Gastrocnemius medialis (tissue), 4 donors: ENCODE results near the gene A3GALT2. TPM values are rescaled to one million over a fixed set of nuclear protein-coding genes. Genes with fewer than 3 reads are reported as not detected.

Experiments
- ATAC-seq, 2 donors: fragments of 150-250 bp; one replicate each; pipeline ENCODE4 v1.9.1; 2016
- DNase-seq, 2 donors: peaks; one replicate each; pipeline ENCODE4 v3.0.0-alpha.2; 2019
- H3K27ac ChIP-seq, 4 donors: fragments of 200-600 bp; sonication (generic); 1 replicate in 1 of 4; 2 replicates in 3 of 4; pipeline ENCODE4 v1.5.1; 2016 to 2018; ENCODE audit warnings: mild to moderate bottlenecking in 2 of 4, moderate library complexity in 1 of 4
- H3K27me3 ChIP-seq, 3 donors: fragments of 200-600 bp; sonication (generic) in 2 of 3; 1 replicate in 1 of 3; 2 replicates in 2 of 3; pipeline versions ENCODE4 v1.5.1 to v1.6.0; 2016 to 2019; ENCODE audit warnings: mild to moderate bottlenecking in 1 of 3, moderate library complexity in 1 of 3
- H3K36me3 ChIP-seq, 2 donors: fragments of 200-600 bp; sonication (generic) in 1 of 2; one replicate each; pipeline ENCODE4 v1.5.1; 2017 to 2018
- H3K4me1 ChIP-seq, 2 donors: fragments of 200-600 bp; sonication (generic) in 1 of 2; one replicate each; pipeline ENCODE4 v1.5.1; 2016 to 2017; ENCODE audit warnings: mild to moderate bottlenecking in 2 of 2
- H3K4me3 ChIP-seq, 4 donors: fragments of 200-600 bp; sonication (generic) in 3 of 4; 1 replicate in 1 of 4; 2 replicates in 3 of 4; pipeline ENCODE4 v1.5.1; 2016 to 2019; ENCODE audit warnings: mild to moderate bottlenecking in 2 of 4
- H3K9me3 ChIP-seq, 3 donors: fragments of 200-600 bp; sonication (generic) in 2 of 3; 1 replicate in 1 of 3; 2 replicates in 2 of 3; pipeline ENCODE4 v1.5.1; 2016 to 2019
- CTCF ChIP-seq, 5 experiments: fragments of 450-650 bp in 3 of 5; fragments of 200-600 bp in 2 of 5; sonication (generic) in 2 of 5; IDR thresholded peaks in 4 of 5; conservative IDR thresholded peaks in 1 of 5; 1 replicate in 4 of 5; 2 replicates in 1 of 5; pipeline ENCODE4 v1.5.1; 2016 to 2019; ENCODE audit warnings: antibody characterized with exemption in 5 of 5, mild to moderate bottlenecking in 3 of 5, moderate library complexity in 3 of 5
- POLR2A ChIP-seq, 2 donors: fragments of 450-650 bp; IDR thresholded peaks; one replicate each; pipeline ENCODE4 v1.6.1; 2017; ENCODE audit warnings: antibody characterized with exemption in 2 of 2, mild to moderate bottlenecking in 2 of 2, moderate library complexity in 2 of 2
- in situ Hi-C, 4 donors: fragments of 200-750 bp; cut with MboI; loops; one replicate each; pipeline versions ENCODE4 v1.15.0 to v1.8.0; 2017; ENCODE audit warnings: low sequenced_read_pairs in 4 of 4
- intact Hi-C: fragments of 100-400 bp; cut with DNase I; formaldehyde crosslinking; loops from one replicate; pipeline ENCODE4 v1.15.1; 2023; ENCODE audit warnings: low total_unique reads
- total RNA-seq, 4 donors: library from RNA; depleted of rRNA; stranded (reverse); fragments of >200 nt; gene quantifications; one replicate each; pipeline versions ENCODE4 v1.1.0 to v1.2.3, GENCODE V29; 2016

The A3GALT2 gene
- total RNA-seq, 4 donors from 2014 or later, result not detected

GRCh38 chr1:33299461-33300155 is 21.3 kb downstream of the A3GALT2 start:
- H3K4me3 ChIP-seq, result no peak overlapping the region
- peaks cover 0 to 9% of the 10 kb centered on the region in 2 donors for H3K36me3 ChIP-seq
- intact Hi-C loops (loop anchor here (5.0 kb wide), 2 partner anchors 82 to 313 kb away; no protein-coding TSS in a partner anchor), in situ Hi-C loops (loop anchor here (5.0 to 10.0 kb wide), 4 partner anchors 68 to 168 kb away; no protein-coding TSS in a partner anchor)
- ATAC-seq (no peak), DNase-seq (peak in 1 of 2 donors; percentile 13)
- H3K9me3 ChIP-seq, result no peaks in the 10 kb centered on the region
- no peak for TF ChIP-seq POLR2A (IDR thresholded peaks at IDR 0.05)
- no peak for TF ChIP-seq CTCF (IDR thresholded peaks at IDR 0.05 in 4 of 5, conservative IDR thresholded peaks at IDR 0.05 in 1 of 5)
- H3K27me3 ChIP-seq, result no peaks in the 10 kb centered on the region
- peaks cover 11 to 23% of the 10 kb centered on the region in 2 donors for H3K4me1 ChIP-seq
- peak overlapping the region in 1 of 4 donors; percentile 11 for H3K27ac ChIP-seq

- no peaks in the 10 kb centered on the region for H3K27me3 ChIP-seq
- peak overlapping the region in 3 of 4 donors; percentile 3 to 7 (median 5) for H3K27ac ChIP-seq
- peak; percentile 39 to 66 for ATAC-seq
- TF ChIP-seq POLR2A (IDR thresholded peaks at IDR 0.05), result no peak
- peak; percentile 63 to 93 (median 87) for TF ChIP-seq CTCF (IDR thresholded peaks at IDR 0.05 in 4 of 5, conservative IDR thresholded peaks at IDR 0.05 in 1 of 5)
- peaks cover 0 to 11% of the 10 kb centered on the region in 2 donors for H3K36me3 ChIP-seq
- peaks cover 11 to 23% of the 10 kb centered on the region in 2 donors for H3K4me1 ChIP-seq
- intact Hi-C loops (loop anchor here (5.0 kb wide), 2 partner anchors 81 to 314 kb away; no protein-coding TSS in a partner anchor), in situ Hi-C loops (loop anchor here (5.0 to 10.0 kb wide), 4 partner anchors 69 to 169 kb away; no protein-coding TSS in a partner anchor)
- DNase-seq, result peak in 1 of 2 donors; percentile 71
- no peak overlapping the region for H3K4me3 ChIP-seq
- no peaks in the 10 kb centered on the region for H3K9me3 ChIP-seq
These were observed 22.1 kb downstream of the A3GALT2 start for GRCh38 chr1:33298623-33299277.

DNA sequence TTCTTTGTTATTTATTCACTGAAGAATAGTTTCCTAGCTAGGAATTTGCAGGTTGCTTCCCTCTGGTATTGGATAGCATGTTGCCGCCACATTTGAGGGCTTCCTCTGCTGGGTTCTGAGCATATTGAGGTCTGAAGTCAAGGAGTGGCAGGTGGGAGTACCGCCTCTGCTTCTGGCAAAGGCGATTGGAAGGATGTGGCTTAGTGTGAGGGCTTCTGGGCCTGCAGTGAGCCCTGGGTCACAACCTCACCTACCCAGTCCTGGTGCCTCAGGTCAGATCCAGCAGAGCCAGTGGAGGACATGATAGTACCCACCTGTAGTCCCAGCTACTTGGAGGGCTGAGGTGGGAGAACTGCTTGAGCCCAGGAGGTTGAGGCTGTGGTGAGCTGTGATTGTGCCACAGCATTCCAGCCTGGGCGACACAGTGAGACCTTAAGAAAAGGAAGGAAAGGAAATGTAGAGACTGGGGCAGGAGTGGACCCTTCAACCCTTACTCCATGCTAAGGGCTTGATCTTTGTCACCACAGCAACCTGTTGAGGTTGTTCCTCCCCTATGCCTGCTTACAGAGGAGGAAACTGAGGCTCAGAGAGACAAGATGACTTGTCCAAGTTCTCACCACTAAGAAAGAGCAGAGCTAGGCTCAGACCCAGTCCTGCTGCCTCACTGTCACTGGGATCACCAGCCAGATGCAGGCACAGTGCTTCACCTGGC is 22.8 kb downstream of the A3GALT2 start:
- DNase-seq (peak in 1 of 2 donors; percentile 6), ATAC-seq (no peak)
- H3K4me1 ChIP-seq, result peaks cover 11 to 23% of the 10 kb centered on the region in 2 donors
- peak overlapping the region in 3 of 4 donors; percentile 3 to 7 (median 5) for H3K27ac ChIP-seq
- TF ChIP-seq POLR2A (IDR thresholded peaks at IDR 0.05) (no peak), CTCF (IDR thresholded peaks at IDR 0.05 in 4 of 5, conservative IDR thresholded peaks at IDR 0.05 in 1 of 5) (no peak)
- no peak overlapping the region for H3K4me3 ChIP-seq
- H3K27me3 ChIP-seq, result no peaks in the 10 kb centered on the region
- peaks cover 0 to 13% of the 10 kb centered on the region in 2 donors for H3K36me3 ChIP-seq
- in situ Hi-C loops, result loop anchor here (5.0 to 10.0 kb wide), 4 partner anchors 69 to 169 kb away; no protein-coding TSS in a partner anchor
- H3K9me3 ChIP-seq, result no peaks in the 10 kb centered on the region
- intact Hi-C loops, result loop anchor here (5.0 kb wide), 2 partner anchors 81 to 314 kb away; no protein-coding TSS in a partner anchor

- Histone ChIP-seq H3K9me3 (no peaks in the 10 kb centered on the region), H3K4me1 (peaks cover 11 to 23% of the 10 kb centered on the region in 2 donors), H3K4me3 (no peak overlapping the region), H3K27me3 (no peaks in the 10 kb centered on the region), H3K36me3 (peaks cover 0 to 13% of the 10 kb centered on the region in 2 donors), H3K27ac (no peak overlapping the region)
- in situ Hi-C loops (loop anchor here (5.0 to 10.0 kb wide), 4 partner anchors 70 to 170 kb away; no protein-coding TSS in a partner anchor), intact Hi-C loops (loop anchor here (5.0 kb wide), 2 partner anchors 80 to 315 kb away; no protein-coding TSS in a partner anchor)
- ATAC-seq (no peak), DNase-seq (peak in 1 of 2 donors; percentile 11)
- TF ChIP-seq POLR2A (IDR thresholded peaks at IDR 0.05) (no peak), CTCF (IDR thresholded peaks at IDR 0.05 in 4 of 5, conservative IDR thresholded peaks at IDR 0.05 in 1 of 5) (no peak)
These were observed 24.1 kb downstream of the A3GALT2 start for GRCh38 chr1:33296824-33297223.
